Stimulated activated CD8-positive, alpha-beta memory T cell treated with anti-CD3 and anti-CD28 coated beads, Interleukin-2, amount 100 ng/mL, for 48 hours (primary cell): ENCODE results near the gene DDT.
"Not testable (repeated sequence)": the region's sequence is repeated elsewhere in the genome, so short reads cannot be mapped to it uniquely, and the experiment has no call there.

Experiments
- DNase-seq, 2 donors: peaks; one replicate each; pipeline ENCODE4 v3.0.0-alpha.2; 2020; ENCODE audit warnings: low read depth in 2 of 2

DDT gene

DNA sequence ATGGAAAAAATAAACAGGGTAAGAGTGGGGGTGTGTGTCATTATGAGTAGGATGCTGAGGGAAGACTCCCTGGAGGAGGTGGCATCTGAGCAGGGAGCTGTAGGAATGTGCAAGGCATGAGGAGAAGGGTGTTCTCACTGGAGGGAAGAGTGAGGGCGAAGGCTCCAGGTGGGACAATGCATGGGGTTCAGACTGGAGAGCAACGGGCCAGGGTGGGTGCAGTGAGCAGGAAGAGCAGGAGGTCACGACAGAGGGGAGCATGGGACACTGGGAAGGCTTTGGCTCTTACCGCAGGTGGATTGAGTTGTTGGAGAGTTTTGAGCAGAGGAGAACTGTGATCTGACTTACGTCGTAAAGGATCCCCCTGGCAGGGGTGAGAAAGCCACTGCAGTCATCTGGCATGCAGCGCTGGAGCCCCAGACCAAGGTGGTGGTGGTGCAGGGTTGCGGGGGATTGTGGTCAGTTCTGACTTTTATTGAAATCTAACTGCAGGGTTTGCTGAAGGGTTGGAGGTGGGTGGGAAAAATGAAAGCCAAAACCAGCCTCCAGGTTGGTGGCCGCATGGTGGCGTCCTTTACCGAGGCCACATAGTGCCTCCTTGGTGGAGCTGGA is 21.3 kb downstream of the DDT start:
- not testable (repeated sequence) for DNase-seq

- not testable (repeated sequence) for DNase-seq
These were observed 22.9 kb downstream of the DDT start for GRCh38 chr22:23951383-23951782.

- not testable (repeated sequence) for DNase-seq
These were observed 24.5 kb downstream of the DDT start for GRCh38 chr22:23949764-23950163.

DNA sequence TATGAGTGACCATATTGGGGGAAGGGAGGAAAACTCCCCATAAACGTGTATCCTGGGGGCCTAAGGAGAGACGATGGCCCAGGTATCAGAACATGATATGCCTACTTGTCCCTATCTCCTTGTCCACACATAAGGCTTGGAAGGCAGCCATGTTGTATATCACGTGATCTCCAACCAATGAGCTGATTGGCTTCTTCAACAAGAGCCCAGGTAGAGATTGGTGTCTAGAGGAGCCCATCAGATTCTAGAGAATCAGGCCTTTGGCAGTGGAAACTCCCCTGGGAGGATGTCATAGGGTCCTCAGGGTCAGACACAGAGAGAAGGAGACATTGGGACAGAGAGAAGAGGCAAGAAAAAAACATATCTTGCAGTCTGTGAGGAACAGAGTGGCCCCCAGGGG is 26.9 kb downstream of the DDT start:
- not testable (repeated sequence) for DNase-seq

DNA sequence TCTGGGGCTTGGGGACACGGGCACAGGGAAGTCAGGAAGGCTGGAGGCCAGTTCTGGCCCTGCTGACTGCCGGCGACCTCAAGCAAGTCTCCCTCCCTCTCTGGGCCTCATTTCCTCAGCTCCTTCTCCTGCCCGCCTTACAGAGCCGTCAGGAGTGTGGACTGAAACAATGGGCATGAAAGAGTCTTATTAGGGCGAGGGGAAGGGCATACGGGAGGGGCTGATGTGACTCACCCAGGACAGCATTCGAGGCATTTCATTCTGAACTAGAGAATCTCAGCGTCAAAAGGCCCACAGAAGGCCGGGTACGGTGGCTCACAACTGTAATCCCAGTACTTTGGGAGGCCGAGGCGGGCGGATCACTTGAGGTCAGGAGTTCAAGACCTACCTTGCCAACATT is 34.1 kb downstream of the DDT start:
- not testable (repeated sequence) for DNase-seq

DNA sequence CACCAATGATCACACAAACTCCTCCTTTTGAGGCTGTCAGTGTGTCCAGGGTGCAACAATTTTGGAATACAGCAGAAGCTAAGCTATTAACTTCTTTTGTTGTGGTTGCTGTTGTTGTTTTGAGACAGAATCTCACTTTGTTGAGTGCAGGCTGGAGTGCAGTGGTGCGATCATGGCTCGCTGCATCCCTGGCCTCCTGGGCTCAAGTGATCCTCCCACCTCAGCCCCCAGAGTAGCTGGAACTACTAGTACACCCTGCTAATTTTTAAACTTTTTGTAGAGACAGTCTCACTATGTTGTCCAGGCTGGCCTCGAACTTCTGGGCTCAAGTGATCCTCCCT is 35.3 kb downstream of the DDT start:
- no peak for DNase-seq

DNA sequence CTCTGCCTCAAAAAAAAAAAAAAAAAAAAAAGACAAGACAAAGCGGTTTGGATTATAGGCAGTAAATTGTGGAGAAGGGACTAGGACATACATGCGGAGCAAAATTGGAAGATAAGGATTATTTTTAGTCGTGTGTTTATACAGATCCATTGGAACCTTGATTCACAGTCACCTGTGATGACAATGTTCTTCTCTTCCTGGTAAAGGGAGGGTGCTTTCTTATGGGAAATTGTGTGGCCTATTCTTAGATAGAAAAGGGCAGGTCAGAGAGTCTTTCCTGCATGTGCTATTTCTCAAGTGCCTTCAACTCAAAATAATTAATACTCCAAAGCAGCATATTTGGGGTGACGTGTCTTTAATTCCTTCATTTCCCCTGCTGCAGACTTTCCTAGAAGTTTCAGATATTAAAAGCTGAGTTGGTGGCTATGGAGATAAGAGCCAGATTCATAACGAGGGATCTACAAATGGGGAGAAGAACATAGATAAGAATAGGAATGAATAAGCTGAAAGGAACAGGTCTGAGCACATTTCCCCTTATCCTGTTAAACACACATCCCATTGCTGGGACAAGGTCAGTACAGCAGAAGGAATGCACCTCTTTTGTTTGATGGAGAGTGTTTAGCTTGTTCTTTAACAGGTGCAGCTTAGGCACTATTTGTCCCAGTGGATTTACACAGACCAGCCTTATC is 35.8 kb downstream of the DDT start:
- no peak for DNase-seq

- DNase-seq, result no peak
These were observed 47.7 kb downstream of the DDT start for GRCh38 chr22:23926561-23926960.

- DNase-seq, result no peak
These were observed 49.1 kb downstream of the DDT start for GRCh38 chr22:23925020-23925606.

- DNase-seq, result no peak
These were observed 51.3 kb downstream of the DDT start for GRCh38 chr22:23922921-23923320.

DNA sequence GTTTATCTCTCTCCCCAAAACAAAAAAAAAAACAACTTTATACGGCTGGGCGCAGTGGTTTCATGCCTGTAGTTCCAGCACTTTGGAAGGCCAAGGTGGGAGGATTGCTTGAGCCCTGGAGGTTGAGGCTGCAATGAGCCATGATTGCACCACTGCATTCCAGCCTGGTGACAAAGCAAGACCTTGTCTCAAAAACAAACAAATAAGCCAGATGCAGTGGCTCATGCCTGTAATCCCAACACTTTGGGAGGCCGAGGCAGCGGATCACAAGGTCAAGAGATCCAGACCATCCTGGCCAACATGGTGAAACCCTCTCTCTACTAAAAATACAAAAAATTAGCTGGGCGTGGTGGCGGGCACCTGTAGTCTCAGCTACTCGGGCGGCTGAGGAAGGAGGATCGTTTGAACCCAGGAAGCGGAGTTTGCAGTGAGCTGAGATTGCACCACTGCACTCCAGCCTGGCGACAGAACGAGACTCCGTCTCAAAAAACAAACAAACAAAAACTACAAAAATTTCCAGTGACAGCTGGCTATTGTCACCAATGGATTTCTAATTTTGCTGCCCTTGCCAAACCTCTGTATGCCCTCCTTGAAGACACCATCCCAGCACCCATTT is 52.5 kb downstream of the DDT start:
- not testable (repeated sequence) for DNase-seq
